Measurements from ENCODE around the gene CTTNBP2NL. TPM values are rescaled to one million over a fixed set of nuclear protein-coding genes. Genes with fewer than 3 reads are reported as not detected.
A peak's percentile ranks its signal among the peaks of the same experiment; 100 is the strongest.

Gene CTTNBP2NL
- total RNA-seq, 1 experiment from 2014 or later: 38.8 TPM

GRCh38 chr1:112461200-112461871 is 65.3 kb downstream of the CTTNBP2NL start:
- no peak overlapping the region for H3K4me2 ChIP-seq (ENCODE audit: insufficient read depth, insufficient read length, low read length)
- Mint-ChIP-seq H3K36me3 (ENCODE audit: insufficient read depth in 1 of 3, low read depth in 3 of 3) (peaks cover 8 to 27% (median 16%) of the 10 kb centered on the region in 3 experiments; a peak in 6 of 7 replicates), H3K27me3 (ENCODE audit: low read depth) (peaks cover 10% of the 10 kb centered on the region), H3K4me1 (peaks cover 32 to 42% of the 10 kb centered on the region in 2 experiments), H3K9me3 (no peaks in the 10 kb centered on the region), H3K27ac (peak overlapping the region in 2 of 3 experiments; percentile 6 to 86; a peak in 3 of 7 replicates), H3K4me3 (no peak overlapping the region)
- no peak overlapping the region for H2BK120ac ChIP-seq (ENCODE audit: low read depth, low read length, poor library complexity, severe bottlenecking)
- H2BK20ac ChIP-seq (ENCODE audit: low read depth, low read length, poor library complexity, severe bottlenecking): no peak overlapping the region
- no peak overlapping the region for H2BK12ac ChIP-seq (ENCODE audit: insufficient read length, low read depth, low read length)
- H3K4me1 ChIP-seq (ENCODE audit: insufficient read depth, low read length): no peaks in the 10 kb centered on the region; the same call in 1 of the 2 replicates
- H3K14ac ChIP-seq (ENCODE audit: insufficient read depth, low read length): no peak overlapping the region
- no peak overlapping the region for H3K4ac ChIP-seq (ENCODE audit: low read depth, low read length)
- H4K20me1 ChIP-seq (ENCODE audit: control insufficient read depth, insufficient read depth, insufficient read length): no peaks in the 10 kb centered on the region
- H4K8ac ChIP-seq (replicated peaks; ENCODE audit: insufficient read length, low read depth, low read length): no peak overlapping the region
- H3K23me2 ChIP-seq (ENCODE audit: insufficient read length, low read depth, low read length, poor library complexity, severe bottlenecking): no peaks in the 10 kb centered on the region
- H2AK5ac ChIP-seq (ENCODE audit: insufficient read length, low read length): no peak overlapping the region
- no peak overlapping the region for H4K91ac ChIP-seq (ENCODE audit: insufficient read length, low read depth, low read length)
- H2BK15ac ChIP-seq (ENCODE audit: low read depth, low read length): no peak overlapping the region
- no peak overlapping the region for H3K18ac ChIP-seq (ENCODE audit: insufficient read length, low read depth, low read length)
- H3K9ac ChIP-seq (ENCODE audit: extremely low read depth, insufficient read length, low read length): no peak overlapping the region
- no peaks in the 10 kb centered on the region for H3K9me3 ChIP-seq (ENCODE audit: control insufficient read depth, low read depth, low read length)
- H2AFZ ChIP-seq (ENCODE audit: low read length): no peak overlapping the region
- no peak overlapping the region for H3K56ac ChIP-seq (ENCODE audit: insufficient read length, low read depth, low read length)
- no peaks in the 10 kb centered on the region for H3K79me2 ChIP-seq (ENCODE audit: insufficient read depth, low read length)
- no peak overlapping the region for H3T11ph ChIP-seq (ENCODE audit: low read length)
- H2BK5ac ChIP-seq (ENCODE audit: insufficient read length, low read length): no peak overlapping the region
- no peak for DNase-seq
- no peak overlapping the region for H3K23ac ChIP-seq (ENCODE audit: insufficient read length, low read depth, low read length)
- WGBS (ENCODE audit: extremely low coverage, insufficient read length, low lambda C conversion rate): no CpG with 5 or more reads among the region's 3 CpGs
- H3K27ac ChIP-seq (ENCODE audit: insufficient read length, low read depth, low read length): peak overlapping the region; percentile 6
- no peaks in the 10 kb centered on the region for H3K79me1 ChIP-seq (ENCODE audit: insufficient read depth, low read depth, low read length, poor library complexity, severe bottlenecking)
- TF ChIP-seq, protein P1, sequence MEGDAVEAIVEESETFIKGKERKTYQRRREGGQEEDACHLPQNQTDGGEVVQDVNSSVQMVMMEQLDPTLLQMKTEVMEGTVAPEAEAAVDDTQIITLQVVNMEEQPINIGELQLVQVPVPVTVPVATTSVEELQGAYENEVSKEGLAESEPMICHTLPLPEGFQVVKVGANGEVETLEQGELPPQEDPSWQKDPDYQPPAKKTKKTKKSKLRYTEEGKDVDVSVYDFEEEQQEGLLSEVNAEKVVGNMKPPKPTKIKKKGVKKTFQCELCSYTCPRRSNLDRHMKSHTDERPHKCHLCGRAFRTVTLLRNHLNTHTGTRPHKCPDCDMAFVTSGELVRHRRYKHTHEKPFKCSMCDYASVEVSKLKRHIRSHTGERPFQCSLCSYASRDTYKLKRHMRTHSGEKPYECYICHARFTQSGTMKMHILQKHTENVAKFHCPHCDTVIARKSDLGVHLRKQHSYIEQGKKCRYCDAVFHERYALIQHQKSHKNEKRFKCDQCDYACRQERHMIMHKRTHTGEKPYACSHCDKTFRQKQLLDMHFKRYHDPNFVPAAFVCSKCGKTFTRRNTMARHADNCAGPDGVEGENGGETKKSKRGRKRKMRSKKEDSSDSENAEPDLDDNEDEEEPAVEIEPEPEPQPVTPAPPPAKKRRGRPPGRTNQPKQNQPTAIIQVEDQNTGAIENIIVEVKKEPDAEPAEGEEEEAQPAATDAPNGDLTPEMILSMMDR (conservative IDR thresholded peaks at IDR 0.05): no peak
- no peaks in the 10 kb centered on the region; the same call in 1 of the 2 replicates for H3K27me3 ChIP-seq (ENCODE audit: insufficient read depth, low read length)
- no peak overlapping the region for H4K5ac ChIP-seq (ENCODE audit: insufficient read length, low read depth, low read length)
